SK-N-SH (cell line): ENCODE data around the gene HDAC4. TPM values are rescaled to one million over a fixed set of nuclear protein-coding genes. Genes with fewer than 3 reads are reported as not detected.
A peak's percentile ranks its signal among the peaks of the same experiment; 100 is the strongest.

Source experiments
- CTCF ChIA-PET: fragments of 300-600, 350-600 bp; formaldehyde crosslinking; extraction: SDS; loops from one replicate; lab custom pipeline; 2021; lab: Yijun Ruan, JAX
- POLR2A ChIA-PET: fragments of 350-600 bp; sonication (Branson Sonifier 250); formaldehyde crosslinking; extraction: SDS; loops from one replicate; lab custom pipeline; 2020; ENCODE audit warnings: antibody characterized with exemption, inconsistent platforms; lab: Yijun Ruan, JAX
- DNase-seq: peaks from one replicate; pipeline ENCODE4 v3.0.0; 2012
- H2AFZ ChIP-seq: fragments of 200-600 bp; sonication (generic); 2 replicates; pipeline ENCODE4 v1.8.1; 2016; ENCODE audit warnings: antibody characterized with exemption, mild to moderate bottlenecking, low read depth
- H3F3A ChIP-seq: fragments of 200-600 bp; sonication (generic); replicated peaks from 2 replicates; pipeline ENCODE3; 2016; ENCODE audit warnings: antibody characterized with exemption, mild to moderate bottlenecking; ENCODE audit not compliant: insufficient read depth
- H3K27ac ChIP-seq, 2 experiments: fragments of 200-500 bp in 1 of 2; fragments of 200-600 bp in 1 of 2; sonication (Bioruptor generic) in 1 of 2; sonication (generic), shearing (Covaris generic) in 1 of 2; 2 replicates each; pipeline versions ENCODE4 v1.5.1 to v1.6.1; 2014 to 2016; ENCODE audit warnings: low read depth in 2 of 2, inconsistent platforms in 1 of 2, low read length in 1 of 2, mild to moderate bottlenecking in 1 of 2, mixed read lengths in 1 of 2
- H3K27me3 ChIP-seq: fragments of 200-600 bp; sonication (generic), shearing (Covaris generic); 2 replicates; pipeline ENCODE4 v1.6.1; 2016; ENCODE audit warnings: mixed run types; ENCODE audit not compliant: insufficient read depth
- H3K36me3 ChIP-seq, 2 experiments: fragments of 200-500 bp in 1 of 2; fragments of 200-600 bp in 1 of 2; sonication (Bioruptor generic) in 1 of 2; sonication (generic) in 1 of 2; replicated peaks in 1 of 2; 2 replicates each; pipeline versions ENCODE3 to v1.5.1; 2014 to 2016; ENCODE audit warnings: low read length in 1 of 2, mild to moderate bottlenecking in 1 of 2; ENCODE audit not compliant: insufficient read depth in 2 of 2, control insufficient read depth in 1 of 2
- H3K4me1 ChIP-seq, 2 experiments: fragments of 200-500 bp in 1 of 2; fragments of 200-600 bp in 1 of 2; sonication (Bioruptor generic) in 1 of 2; sonication (generic), shearing (Covaris generic) in 1 of 2; 2 replicates each; pipeline versions ENCODE4 v1.5.1 to v1.6.1; 2014 to 2016; ENCODE audit warnings: low read depth in 1 of 2, low read length in 1 of 2, mixed run types in 1 of 2; ENCODE audit not compliant: insufficient read depth in 2 of 2, control insufficient read depth in 1 of 2
- H3K4me2 ChIP-seq: fragments of 200-600 bp; sonication (generic), shearing (Covaris generic); 2 replicates; pipeline ENCODE4 v1.6.1; 2017; ENCODE audit warnings: mixed run types
- H3K4me3 ChIP-seq, 2 experiments: fragments of 200-500 bp in 1 of 2; fragments of 200-600 bp in 1 of 2; sonication (Bioruptor generic) in 1 of 2; sonication (generic), shearing (Covaris generic) in 1 of 2; 2 replicates each; pipeline versions ENCODE4 v1.5.1 to v1.8.1; 2014 to 2016; ENCODE audit warnings: low read depth in 2 of 2, inconsistent platforms in 1 of 2, low read length in 1 of 2, mild to moderate bottlenecking in 1 of 2, mixed read lengths in 1 of 2, moderate library complexity in 1 of 2
- H3K79me2 ChIP-seq: fragments of 200-600 bp; sonication (generic); 2 replicates; pipeline ENCODE4 v1.8.1; 2017; ENCODE audit warnings: mild to moderate bottlenecking; ENCODE audit not compliant: insufficient read depth
- H3K9ac ChIP-seq: fragments of 200-600 bp; sonication (generic); 2 replicates; pipeline ENCODE4 v1.6.1; 2017; ENCODE audit warnings: mixed run types
- H3K9me2 ChIP-seq: fragments of 200-600 bp; sonication (generic); 2 replicates; pipeline ENCODE4 v1.6.1; 2017; ENCODE audit warnings: mixed run types
- H3K9me3 ChIP-seq: fragments of 200-600 bp; sonication (generic); 2 replicates; pipeline ENCODE4 v1.6.1; 2017; ENCODE audit warnings: mixed run types, mild to moderate bottlenecking, moderate library complexity
- H4K20me1 ChIP-seq: fragments of 200-600 bp; sonication (generic); 2 replicates; pipeline ENCODE4 v1.6.1; 2017; ENCODE audit warnings: mild to moderate bottlenecking, mixed run types; ENCODE audit not compliant: insufficient read depth
- ELF1 ChIP-seq: IDR thresholded peaks from 2 replicates; pipeline ENCODE4 v1.4.0; 2012
- EP300 ChIP-seq, 2 experiments: IDR thresholded peaks; 2 replicates each; pipeline versions ENCODE4 v1.4.0 to v1.6.1; 2012; ENCODE audit warnings: borderline replicate concordance in 1 of 2, low read depth in 1 of 2, low read length in 1 of 2
- FOXJ3 ChIP-seq: sonication (generic); formaldehyde crosslinking; IDR thresholded peaks from 2 replicates; pipeline ENCODE4 v1.5.1; 2020; ENCODE audit warnings: mild to moderate bottlenecking, missing genetic modification reagents
- FOXM1 ChIP-seq: IDR thresholded peaks from 2 replicates; pipeline ENCODE4 v1.4.0; 2012; ENCODE audit warnings: low read depth, mild to moderate bottlenecking
- GABPA ChIP-seq: IDR thresholded peaks from 2 replicates; pipeline ENCODE4 v1.4.0; 2012; ENCODE audit warnings: low read depth, mild to moderate bottlenecking
- MEF2A ChIP-seq: IDR thresholded peaks from 2 replicates; pipeline ENCODE4 v1.4.0; 2012; ENCODE audit warnings: low read depth, borderline replicate concordance
- NFIC ChIP-seq: IDR thresholded peaks from 2 replicates; pipeline ENCODE4 v1.4.0; 2012; ENCODE audit warnings: borderline replicate concordance
- NRF1 ChIP-seq: IDR thresholded peaks from 2 replicates; pipeline ENCODE4 v1.6.1; 2012; ENCODE audit warnings: low read depth, mild to moderate bottlenecking, low read length
- REST ChIP-seq: IDR thresholded peaks from 2 replicates; pipeline ENCODE4 v1.6.1; 2012; ENCODE audit warnings: mild to moderate bottlenecking, low read depth, low read length, moderate library complexity
- SIN3A ChIP-seq: IDR thresholded peaks from 2 replicates; pipeline ENCODE4 v1.6.1; 2012; ENCODE audit warnings: low read depth, mild to moderate bottlenecking, low read length, moderate library complexity, borderline replicate concordance
- TAF1 ChIP-seq: IDR thresholded peaks from 2 replicates; pipeline ENCODE4 v1.6.1; 2012; ENCODE audit warnings: low read depth, mild to moderate bottlenecking, low read length, moderate library complexity, borderline replicate concordance
- TCF12 ChIP-seq: IDR thresholded peaks from 2 replicates; pipeline ENCODE4 v1.4.0; 2012
- WGBS: methylation state at CpG from one replicate; pipeline ENCODE4 v1.1.6; 2017; ENCODE audit warnings: low lambda C conversion rate; 5-methylcytosine and 5-hydroxymethylcytosine counted together
- polyA plus RNA-seq, 3 experiments: library from polyadenylated mRNA; depleted of rRNA; stranded (reverse); fragments of >200 nt; gene quantifications; 2 replicates each; pipeline ENCODE4 v1.2.3, GENCODE V29; 2012
- TF ChIP-seq, protein P1 (sequence below): IDR thresholded peaks from 2 replicates; pipeline ENCODE4 v1.4.0; 2012; ENCODE audit warnings: low read depth, borderline replicate concordance

Gene HDAC4
- polyA plus RNA-seq, 1 of the 3 experiments (the other 2 are of a cell fraction): 5.5 TPM

- DNase-seq: no peak
- no peaks in the 10 kb centered on the region for H3K27me3 ChIP-seq
- no peak overlapping the region for H3K9ac ChIP-seq
- 93% methylated on average over 24 of the region's 24 CpGs for WGBS
- peaks cover 7% of the 10 kb centered on the region for H3F3A ChIP-seq
- no peak overlapping the region for H3K4me2 ChIP-seq
- no peaks in the 10 kb centered on the region for H3K9me3 ChIP-seq
- H3K27ac ChIP-seq: peak overlapping the region in 1 of 2 experiments; percentile 60; a peak in 1 of 4 replicates
- no peak overlapping the region for H3K4me3 ChIP-seq
- H4K20me1 ChIP-seq: no peaks in the 10 kb centered on the region
- no peak overlapping the region for H2AFZ ChIP-seq
- H3K36me3 ChIP-seq: no peaks in the 10 kb centered on the region
- POLR2A ChIA-PET: no interaction called here
- H3K79me2 ChIP-seq: peaks cover 10% of the 10 kb centered on the region; the same call in 1 of the 2 replicates
- TF ChIP-seq, protein P1, sequence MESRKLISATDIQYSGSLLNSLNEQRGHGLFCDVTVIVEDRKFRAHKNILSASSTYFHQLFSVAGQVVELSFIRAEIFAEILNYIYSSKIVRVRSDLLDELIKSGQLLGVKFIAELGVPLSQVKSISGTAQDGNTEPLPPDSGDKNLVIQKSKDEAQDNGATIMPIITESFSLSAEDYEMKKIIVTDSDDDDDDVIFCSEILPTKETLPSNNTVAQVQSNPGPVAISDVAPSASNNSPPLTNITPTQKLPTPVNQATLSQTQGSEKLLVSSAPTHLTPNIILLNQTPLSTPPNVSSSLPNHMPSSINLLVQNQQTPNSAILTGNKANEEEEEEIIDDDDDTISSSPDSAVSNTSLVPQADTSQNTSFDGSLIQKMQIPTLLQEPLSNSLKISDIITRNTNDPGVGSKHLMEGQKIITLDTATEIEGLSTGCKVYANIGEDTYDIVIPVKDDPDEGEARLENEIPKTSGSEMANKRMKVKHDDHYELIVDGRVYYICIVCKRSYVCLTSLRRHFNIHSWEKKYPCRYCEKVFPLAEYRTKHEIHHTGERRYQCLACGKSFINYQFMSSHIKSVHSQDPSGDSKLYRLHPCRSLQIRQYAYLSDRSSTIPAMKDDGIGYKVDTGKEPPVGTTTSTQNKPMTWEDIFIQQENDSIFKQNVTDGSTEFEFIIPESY: no peak
- TF ChIP-seq TAF1: no peak
- no peak for TF ChIP-seq NFIC
- no peak for TF ChIP-seq ELF1
- no peak for TF ChIP-seq TCF12
- TF ChIP-seq NRF1: no peak
- TF ChIP-seq FOXM1: no peak
- TF ChIP-seq SIN3A: no peak
- TF ChIP-seq FOXJ3 (CRISPR knock-in tag): no peak
- TF ChIP-seq GABPA: no peak
- no peak for TF ChIP-seq MEF2A
- no peak for TF ChIP-seq REST
- TF ChIP-seq, all 33 proteins: peak for 0
- CTCF ChIA-PET: interaction anchor here (0.9 to 2.0 kb wide), 3 partner anchors 10 to 29 kb away, joined by 3 to 6 read pairs (median 5); no protein-coding TSS in a partner anchor
- peaks cover 9 to 58% of the 10 kb centered on the region in 2 experiments; a peak in 3 of 4 replicates for H3K4me1 ChIP-seq
- peaks cover 5% of the 10 kb centered on the region; the same call in 1 of the 2 replicates for H3K9me2 ChIP-seq
These were observed 69.3 kb downstream of the HDAC4 start for GRCh38 chr2:239331560-239331959.

DNA sequence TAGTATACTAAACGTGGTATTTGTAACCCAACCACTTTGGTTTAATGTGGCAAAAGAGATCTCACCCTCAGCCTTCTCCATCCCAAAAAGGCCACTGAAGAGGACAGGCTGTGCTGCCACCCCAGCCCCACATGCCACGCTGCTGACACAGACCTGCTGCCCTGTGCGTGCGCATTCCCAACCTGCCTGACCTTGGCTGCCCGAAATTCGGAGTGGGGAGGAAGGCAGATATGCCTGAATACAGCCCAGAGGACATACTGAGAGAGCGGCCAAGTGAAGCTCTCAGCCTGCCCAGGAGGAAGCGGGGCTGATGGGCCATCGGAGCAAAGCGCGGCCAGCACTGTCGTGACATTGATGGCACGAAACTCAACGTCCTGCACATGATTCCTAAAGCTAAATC, 70.0 kb downstream of the HDAC4 start:
- no peaks in the 10 kb centered on the region for H4K20me1 ChIP-seq
- no peak for DNase-seq
- no peak overlapping the region for H2AFZ ChIP-seq
- WGBS: 96% methylated on average over 14 of the region's 14 CpGs
- no peaks in the 10 kb centered on the region for H3K9me3 ChIP-seq
- peaks cover 10% of the 10 kb centered on the region; the same call in 1 of the 2 replicates for H3K79me2 ChIP-seq
- no peaks in the 10 kb centered on the region for H3K27me3 ChIP-seq
- TF ChIP-seq, protein P1: no peak
- TF ChIP-seq EP300 (IDR thresholded peaks at IDR 0.05; ENCODE audit: borderline replicate concordance in 1 of 2, low read depth in 1 of 2, low read length in 1 of 2): no peak
- TF ChIP-seq GABPA: no peak
- TF ChIP-seq, all 33 proteins: peak for 0
- H3K4me2 ChIP-seq: no peak overlapping the region
- no peak overlapping the region for H3K4me3 ChIP-seq
- peak overlapping the region in 1 of 2 experiments; percentile 58; a peak in 1 of 4 replicates for H3K27ac ChIP-seq
- no peaks in the 10 kb centered on the region for H3K36me3 ChIP-seq
- peaks cover 7% of the 10 kb centered on the region for H3F3A ChIP-seq
- peaks cover 9 to 59% of the 10 kb centered on the region in 2 experiments; a peak in 3 of 4 replicates for H3K4me1 ChIP-seq
- H3K9me2 ChIP-seq: peaks cover 5% of the 10 kb centered on the region; the same call in 1 of the 2 replicates
- H3K9ac ChIP-seq: no peak overlapping the region
- ChIA-PET POLR2A (no interaction called here), CTCF (interaction anchor here (0.9 to 2.0 kb wide), 4 partner anchors 10 to 22 kb away, joined by 3 to 6 read pairs (median 3); no protein-coding TSS in a partner anchor)
